ENCODE results near the gene PSRC1.

- TF ChIP-seq CTCF (IDR thresholded peaks at IDR 0.05) (no peak), POLR2AphosphoS5 (IDR thresholded peaks at IDR 0.05) (no peak), POLR2A (IDR thresholded peaks at IDR 0.05) (no peak), EP300 (IDR thresholded peaks at IDR 0.05; ENCODE audit: low read depth) (no peak)
Measured at GRCh38 chr1:109250454-109251276, 32.3 kb downstream of the PSRC1 start.

All from transverse colon (tissue), 4 donors.